Bone marrow (tissue), 2 donors: ENCODE results near the gene MARCHF7.

Experiments
- DNase-seq, 2 donors: peaks; one replicate each; lab custom pipeline; 2025; lab: John Stamatoyannopoulos, UW

The MARCHF7 gene

GRCh38 chr2:159762075-159762474 lies 49.8 kb downstream of the MARCHF7 start:
- DNase-seq, result no peak
